K562 treated with DMSO at 1 percent for 12 hours (cell line): Measurements from ENCODE around the gene EDEM1. TPM values are rescaled to one million over a fixed set of nuclear protein-coding genes. Genes with fewer than 3 reads are reported as not detected.

Source experiments
- total RNA-seq: library from RNA; unstranded; fragments of 300-600 nt; gene quantifications from 2 replicates; pipeline ENCODE4 v1.2.3, GENCODE V29; 2022; ENCODE audit not compliant: insufficient read depth

Gene EDEM1
- total RNA-seq: 13.0 and 49.4 TPM in 2 replicates

DNA sequence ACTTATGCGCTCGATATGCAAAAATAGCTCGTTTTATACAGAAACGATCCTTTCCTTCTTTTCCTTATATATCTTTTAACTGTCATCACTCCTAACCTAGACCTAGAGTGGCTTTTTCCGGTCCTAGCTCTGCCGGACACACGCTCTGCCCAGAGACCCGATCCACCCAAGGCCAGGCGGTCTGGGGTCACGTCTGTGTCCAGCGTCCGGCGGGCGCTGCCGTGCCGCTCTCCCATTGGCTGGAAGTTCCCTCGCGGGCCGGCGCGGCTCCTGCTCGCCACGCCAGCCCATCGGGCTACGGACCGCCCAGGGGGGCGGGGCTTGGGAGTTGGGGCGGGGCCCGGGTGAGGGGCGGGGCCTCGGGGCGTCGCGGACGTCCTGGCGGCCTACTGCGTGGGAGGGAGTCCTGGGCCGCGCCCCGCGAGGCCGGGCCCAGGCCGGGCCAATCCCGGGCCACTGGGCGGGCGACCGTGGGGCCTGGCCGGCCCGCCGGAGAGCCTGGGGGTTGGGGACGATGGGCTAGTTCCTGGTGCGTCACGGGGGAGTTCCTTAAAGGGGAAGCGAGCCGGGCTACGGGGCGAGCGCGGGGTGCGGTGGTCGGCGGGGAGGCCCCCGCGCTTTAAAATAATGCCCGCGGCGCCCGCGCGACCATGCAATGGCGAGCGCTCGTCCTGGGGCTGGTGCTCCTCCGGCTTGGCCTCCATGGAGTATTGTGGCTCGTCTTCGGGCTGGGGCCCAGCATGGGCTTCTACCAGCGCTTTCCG lies at the start of gene EDEM1:
TSS of gene EDEM1 (plus strand) at position 552 of the 764 bp plus-strand sequence. CDS start at position 651, 99 bp downstream.

Other genes with a start within 250 kb of the EDEM1 start
- 91.6 and 166 TPM in 2 replicates for gene BHLHE40, start 208.3 kb upstream of the EDEM1 start, total RNA-seq
- 48.0 and 119 TPM in 2 replicates for gene ARL8B, start 65.4 kb upstream of the EDEM1 start, total RNA-seq